Fibroblast of lung (primary cell): Measurements from ENCODE around the gene ZNF75A.

ENCODE experiments used
- CTCF ChIP-seq, 2 donors: IDR thresholded peaks in 1 of 2; conservative IDR thresholded peaks in 1 of 2; 1 replicate in 1 of 2; 2 replicates in 1 of 2; pipeline ENCODE4 v1.5.1; 2011 to 2012; ENCODE audit warnings: low read length in 2 of 2, control low read depth in 1 of 2, inconsistent platforms in 1 of 2, low read depth in 1 of 2, mild to moderate bottlenecking in 1 of 2
- EZH2 ChIP-seq: IDR thresholded peaks from 2 replicates; pipeline ENCODE4 v1.5.1; 2012; ENCODE audit warnings: low read length, control low read depth, mild to moderate bottlenecking; ENCODE audit errors: missing control alignments

GRCh38 chr16:3321816-3322215 lies 16.5 kb downstream of the ZNF75A start:
- TF ChIP-seq CTCF (conservative IDR thresholded peaks at IDR 0.05 in 1 of 2, IDR thresholded peaks at IDR 0.05 in 1 of 2; ENCODE audit: low read depth in 1 of 2, low read length in 2 of 2), result no peak
- no peak for TF ChIP-seq EZH2
